Sigmoid colon (tissue), 7 donors: ENCODE measurements around the gene ESD. TPM values are rescaled to one million over a fixed set of nuclear protein-coding genes. Genes with fewer than 3 reads are reported as not detected.

Source experiments
- DNase-seq: peaks from one replicate; pipeline ENCODE4 v3.0.0-alpha.2; 2019
- H3K27ac ChIP-seq, 4 donors: fragments of 200-600 bp; sonication (generic); one replicate each; pipeline ENCODE4 v1.5.1; 2016 to 2019; ENCODE audit warnings: mild to moderate bottlenecking in 1 of 4
- H3K27me3 ChIP-seq, 3 donors: fragments of 200-600 bp; sonication (generic); one replicate each; pipeline ENCODE4 v1.5.1; 2019; ENCODE audit warnings: mild to moderate bottlenecking in 1 of 3
- H3K36me3 ChIP-seq, 4 donors: fragments of 200-600 bp; sonication (generic); one replicate each; pipeline ENCODE4 v1.5.1; 2016 to 2019
- H3K4me1 ChIP-seq, 4 donors: fragments of 200-600 bp; sonication (generic); one replicate each; pipeline ENCODE4 v1.5.1; 2017 to 2019
- H3K4me3 ChIP-seq, 4 donors: fragments of 200-600 bp; sonication (generic); one replicate each; pipeline ENCODE4 v1.5.1; 2017 to 2019; ENCODE audit warnings: mild to moderate bottlenecking in 2 of 4, moderate library complexity in 1 of 4
- H3K9me3 ChIP-seq, 4 donors: fragments of 200-600 bp in 3 of 4; sonication (generic) in 3 of 4; one replicate each; pipeline versions ENCODE4 v1.5.1 to v1.6.1; 2013 to 2019
- CTCF ChIP-seq, 4 experiments: fragments of 450-650 bp in 3 of 4; fragments of 200-600 bp in 1 of 4; IDR thresholded peaks; one replicate each; pipeline ENCODE4 v1.5.1; 2016 to 2019; ENCODE audit warnings: antibody characterized with exemption in 4 of 4, mild to moderate bottlenecking in 3 of 4, moderate library complexity in 2 of 4
- EP300 ChIP-seq, 4 donors: sonication (generic); formaldehyde crosslinking; IDR thresholded peaks; one replicate each; pipeline ENCODE4 v1.6.1; 2017; ENCODE audit warnings: antibody characterized with exemption in 4 of 4
- POLR2A ChIP-seq, 2 donors: fragments of 450-650 bp; IDR thresholded peaks; one replicate each; pipeline ENCODE4 v1.6.1; 2016; ENCODE audit warnings: antibody characterized with exemption in 2 of 2, mild to moderate bottlenecking in 2 of 2, moderate library complexity in 2 of 2
- POLR2AphosphoS5 ChIP-seq, 4 donors: sonication (generic); formaldehyde crosslinking; IDR thresholded peaks; one replicate each; pipeline ENCODE4 v1.6.1; 2017; ENCODE audit warnings: antibody characterized with exemption in 4 of 4
- WGBS, 2 donors: extraction: QIAGEN DNeasy Blood & Tissue Kit; methylation state at CpG; one replicate each; pipeline ENCODE4 v1.1.7; 2013; 5-methylcytosine and 5-hydroxymethylcytosine counted together
- intact Hi-C: fragments of 100-400 bp; cut with DNase I; formaldehyde crosslinking; loops from one replicate; pipeline ENCODE4 v1.15.1; 2023
- polyA plus RNA-seq, 3 donors: library from polyadenylated mRNA; stranded (reverse); fragments of 200-250 nt; gene quantifications; one replicate each; pipeline ENCODE4 v1.2.3, GENCODE V29; 2013
- total RNA-seq, 4 donors: library from RNA; depleted of rRNA; stranded (reverse); fragments of >200 nt; gene quantifications; one replicate each; pipeline ENCODE4 v1.1.0, GENCODE V29; 2016
- donor health status: healthy with polysubstance abuse.
- donor health status: Bipolar disorder and iron deficiency.
- donor health status: healthy.

ESD gene, protein sequence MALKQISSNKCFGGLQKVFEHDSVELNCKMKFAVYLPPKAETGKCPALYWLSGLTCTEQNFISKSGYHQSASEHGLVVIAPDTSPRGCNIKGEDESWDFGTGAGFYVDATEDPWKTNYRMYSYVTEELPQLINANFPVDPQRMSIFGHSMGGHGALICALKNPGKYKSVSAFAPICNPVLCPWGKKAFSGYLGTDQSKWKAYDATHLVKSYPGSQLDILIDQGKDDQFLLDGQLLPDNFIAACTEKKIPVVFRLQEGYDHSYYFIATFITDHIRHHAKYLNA
- total RNA-seq (100 to 1,000 TPM; 107 to 150 (median 128) TPM), polyA plus RNA-seq (100 to 1,000 TPM in 2 of 3 donors, 10 to 100 TPM in 1; 89.5 to 143 (median 131) TPM)

DNA sequence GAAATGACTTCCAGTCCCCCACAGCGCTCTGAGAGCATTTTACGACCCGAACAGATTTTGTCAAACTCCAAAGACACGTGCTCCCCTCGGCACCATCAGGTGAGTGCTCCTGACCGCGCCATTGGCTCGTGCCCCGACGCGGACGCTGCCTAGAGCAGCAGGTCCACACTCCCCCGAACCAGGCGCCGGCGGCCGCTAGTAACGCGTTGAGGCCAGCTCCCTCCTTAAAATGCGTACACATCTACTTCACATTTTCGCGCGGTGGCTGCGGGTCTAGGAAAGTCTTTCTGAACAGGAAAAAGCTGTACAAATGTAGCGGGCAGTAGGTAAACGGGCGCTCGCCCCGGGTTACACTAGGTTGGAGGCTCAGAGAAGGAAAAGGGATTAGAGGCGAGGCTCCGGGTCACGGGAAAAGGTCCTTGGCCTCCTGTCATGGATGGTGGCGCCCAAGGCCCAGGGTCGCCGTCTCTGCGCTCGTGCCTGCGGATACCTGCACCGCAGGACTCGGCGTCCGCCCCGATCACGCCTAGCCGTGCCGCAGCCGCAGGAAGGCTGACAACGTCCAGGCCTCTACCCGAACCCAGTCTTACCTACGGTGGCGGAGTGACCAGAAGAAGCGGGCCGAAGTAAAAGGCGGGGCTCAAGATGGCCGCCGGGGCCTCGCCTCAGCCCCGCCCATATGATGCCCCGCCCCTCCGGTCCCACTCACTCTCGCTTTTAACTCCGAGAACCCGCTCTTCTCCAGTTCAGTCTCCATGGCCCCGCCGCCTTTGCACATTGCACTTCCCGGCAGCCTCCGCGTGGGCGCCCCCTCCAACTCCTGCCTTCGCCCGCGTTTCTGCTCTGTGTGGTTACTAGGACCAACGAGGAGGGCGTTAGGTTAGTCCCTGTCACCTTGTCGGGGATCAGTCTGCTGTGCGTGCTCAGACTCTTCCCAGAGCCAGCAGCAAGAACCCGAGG lies at the start of gene ESD:
ESD (minus strand) TSS at position 647 of the 960 bp plus-strand sequence. CDS start 5,748 bp downstream, outside the sequence.
- peak; percentile 65 to 74 for TF ChIP-seq POLR2A (IDR thresholded peaks at IDR 0.05)
- TF ChIP-seq POLR2AphosphoS5 (IDR thresholded peaks at IDR 0.05): peak; percentile 72 to 92 (median 82)
- TF ChIP-seq CTCF (IDR thresholded peaks at IDR 0.05): no peak
- DNase-seq: peak; percentile 97
- H3K27me3 ChIP-seq: no peaks in the 10 kb centered on the region
- H3K9me3 ChIP-seq: no peaks in the 10 kb centered on the region
- peaks cover 0 to 43% (median 37%) of the 10 kb centered on the region in 4 donors for H3K4me1 ChIP-seq
- WGBS, 2 donors: 0% methylated on average over 77 of the region's 77 CpGs
- peak within 1 kb of the TSS; percentile 68 to 83 (median 76) for H3K4me3 ChIP-seq
- intact Hi-C loops: loop anchor here (2.0 kb wide), 1 partner anchor 244 kb away; the partner anchor contains the start of gene LRCH1
- H3K27ac ChIP-seq: peak within 1 kb of the TSS; percentile 87 to 94 (median 91)
- peaks cover 0 to 4% (median 2%) of the 10 kb centered on the region in 4 donors for H3K36me3 ChIP-seq

DNA sequence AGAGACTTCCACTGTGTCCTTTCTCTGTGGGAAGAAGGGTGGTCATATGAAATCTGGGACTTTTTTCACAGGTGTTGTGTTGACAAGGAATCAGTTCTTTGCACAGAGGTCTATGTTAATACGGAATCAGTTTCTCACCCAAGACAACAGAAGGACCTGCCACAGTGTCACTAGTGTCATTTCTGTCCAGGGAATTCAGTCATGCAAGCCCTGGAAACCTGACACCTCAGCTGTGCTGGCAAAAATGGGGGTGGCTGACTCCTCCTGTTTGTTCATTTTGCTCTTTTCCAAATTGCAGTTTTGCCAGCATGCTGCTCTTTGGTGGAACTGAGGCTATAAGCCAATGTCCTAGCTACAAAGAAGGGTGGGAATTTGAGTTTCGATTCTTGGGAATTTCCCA lies 49.8 kb upstream of the ESD start:
- TF ChIP-seq POLR2A (IDR thresholded peaks at IDR 0.05) (no peak), POLR2AphosphoS5 (IDR thresholded peaks at IDR 0.05) (no peak), EP300 (IDR thresholded peaks at IDR 0.05) (no peak), CTCF (IDR thresholded peaks at IDR 0.05) (no peak)
- no peak overlapping the region for H3K4me3 ChIP-seq
- H3K27ac ChIP-seq: no peak overlapping the region
- no peaks in the 10 kb centered on the region for H3K36me3 ChIP-seq
- DNase-seq: no peak
- no peaks in the 10 kb centered on the region for H3K4me1 ChIP-seq
- intact Hi-C loops: no loop called here
- H3K27me3 ChIP-seq: no peaks in the 10 kb centered on the region
- WGBS, 2 donors: 90 to 92% methylated on average over 2 of the region's 2 CpGs
- no peaks in the 10 kb centered on the region for H3K9me3 ChIP-seq

GRCh38 chr13:46845146-46845545 lies 48.2 kb upstream of the ESD start:
- 93 to 96% methylated on average over 2 of the region's 2 CpGs for WGBS, 2 donors
- H3K27me3 ChIP-seq: no peaks in the 10 kb centered on the region

DNA sequence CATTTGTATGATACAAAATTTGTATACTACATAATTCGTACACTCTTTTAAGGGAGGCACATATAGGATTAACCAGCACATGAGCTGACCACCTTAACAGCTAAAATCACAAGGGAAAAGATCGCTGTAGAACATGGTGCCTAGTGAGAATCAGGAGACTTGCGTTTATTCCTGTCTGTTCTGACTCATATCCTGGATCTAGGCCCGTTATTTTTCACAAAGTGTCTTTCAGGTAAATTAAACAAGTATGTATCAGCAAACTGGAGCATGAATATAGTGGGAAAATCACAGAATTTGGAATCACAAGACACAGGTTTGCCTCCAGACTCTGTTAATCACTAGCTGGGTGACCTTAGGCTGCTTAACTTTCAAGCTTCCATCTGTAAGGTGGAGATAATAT lies 47.5 kb upstream of the ESD start:
- Histone ChIP-seq H3K27ac (no peak overlapping the region), H3K9me3 (no peaks in the 10 kb centered on the region), H3K4me3 (no peak overlapping the region), H3K4me1 (no peaks in the 10 kb centered on the region), H3K36me3 (no peaks in the 10 kb centered on the region), H3K27me3 (no peaks in the 10 kb centered on the region)
- no peak for TF ChIP-seq POLR2A (IDR thresholded peaks at IDR 0.05)
- no peak for TF ChIP-seq POLR2AphosphoS5 (IDR thresholded peaks at IDR 0.05)
- no peak for TF ChIP-seq EP300 (IDR thresholded peaks at IDR 0.05)
- no peak for TF ChIP-seq CTCF (IDR thresholded peaks at IDR 0.05)
- intact Hi-C loops: no loop called here
- WGBS, 2 donors: 77 to 81% methylated on average over 4 of the region's 4 CpGs
- DNase-seq: no peak

More at GRCh38 chr13:46845146-46845545, 48.2 kb upstream of the ESD start:
- H3K27ac ChIP-seq: no peak overlapping the region
- no peak overlapping the region for H3K4me3 ChIP-seq
- H3K9me3 ChIP-seq: no peaks in the 10 kb centered on the region
- no peak for DNase-seq
- TF ChIP-seq CTCF (IDR thresholded peaks at IDR 0.05) (no peak), EP300 (IDR thresholded peaks at IDR 0.05) (no peak), POLR2A (IDR thresholded peaks at IDR 0.05) (no peak), POLR2AphosphoS5 (IDR thresholded peaks at IDR 0.05) (no peak)
- intact Hi-C loops: no loop called here
- no peaks in the 10 kb centered on the region for H3K4me1 ChIP-seq
- no peaks in the 10 kb centered on the region for H3K36me3 ChIP-seq
